Heart left ventricle (tissue), 13 donors: ENCODE measurements around the gene FAM171A1.

Source experiments
- POLR2A ChIP-seq, 2 donors: fragments of 450-650 bp; IDR thresholded peaks; one replicate each; pipeline ENCODE4 v1.6.1; 2017; ENCODE audit warnings: antibody characterized with exemption in 2 of 2, mild to moderate bottlenecking in 2 of 2, moderate library complexity in 2 of 2
- TF ChIP-seq, protein P1 (sequence below), 12 donors: fragments of 200-600 bp; sonication (generic) in 4 of 12; IDR thresholded peaks; one replicate each; pipeline versions ENCODE4 v1.5.0 to v1.8.0; 2018 to 2022; ENCODE audit warnings: antibody characterized with exemption in 12 of 12, mild to moderate bottlenecking in 5 of 12
- donor health status: ischemic (EF 13 %, LVEDD 7.1; RV severe dilation, severe dysfunction).
- donor health status: DM: no; HTN: yes; CAD: no.
- donor health status: DM: no; HTN: no; CAD: no.
- donor health status: ischemic (EF 25% LVEDD 6.9; RV normal size, moderate dysfunction).
- donor health status: ischemic (EF 25% LVEDD 5.7; RV mildly dilated, moderate dysfunction).
- donor health status: ischemic (EF 35%, LVEDD 5.7; RV mildly dilated, moderate dysfunction).
- donor health status: nonischemic (EF 11% LVEDD 7.7; RV severe dilation, severe dysfunction).
- donor health status: DM: yes; HTN: yes; CAD: no.
- donor health status: PGD.
- donor health status: ischemic (EF 29% LVEDD 5.4; RV normal size, mild dysfunction).
- donor health status: nonischemic (EF 23%, LVEDD 6.1; RV moderate dilation, normal function).

DNA sequence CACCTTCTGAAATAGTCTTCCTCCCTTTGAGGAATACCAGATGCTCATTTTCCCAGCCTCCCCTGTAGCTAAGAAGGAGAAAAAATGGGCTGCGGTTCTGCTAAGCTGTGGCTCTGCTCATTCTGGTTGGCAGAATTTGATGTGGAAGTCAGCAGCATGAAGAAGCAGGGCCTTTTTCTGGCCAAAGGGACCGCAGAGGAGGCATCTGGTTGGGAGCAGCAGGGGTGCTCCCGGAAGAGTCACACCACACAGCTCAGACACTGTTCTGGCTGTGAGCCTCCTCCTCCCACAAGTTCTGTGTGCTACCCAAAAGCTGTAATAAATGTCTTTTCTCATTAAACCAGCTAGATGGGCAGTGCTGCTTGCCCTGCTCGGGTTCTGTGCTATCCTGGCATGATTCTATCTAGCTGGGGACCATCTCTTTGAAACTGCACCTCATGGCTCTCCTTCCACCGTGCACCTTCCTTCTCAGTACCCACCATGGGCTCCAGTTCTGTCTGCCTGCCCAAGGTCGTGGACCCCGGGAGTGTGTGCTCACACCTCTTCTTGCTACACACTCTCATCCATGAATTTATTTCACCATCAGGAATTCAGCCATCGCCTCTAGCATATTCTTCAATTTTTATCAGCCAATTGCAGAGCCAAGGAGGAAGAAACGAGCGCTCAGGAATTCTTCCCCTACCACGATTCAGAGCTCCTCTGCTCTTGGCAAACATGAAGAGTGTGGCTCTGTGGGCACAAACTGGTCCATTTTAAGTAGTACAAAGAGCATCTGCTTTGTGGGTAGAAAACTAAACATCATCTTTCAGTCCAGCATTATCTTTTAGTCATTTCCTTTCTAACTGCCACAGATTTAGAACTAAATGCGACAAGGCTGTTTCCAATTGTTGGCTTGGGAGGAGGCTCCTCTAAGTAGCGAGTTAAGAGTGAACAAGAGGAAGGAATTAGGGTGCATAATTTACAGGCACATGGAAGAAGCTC, 76.9 kb downstream of the FAM171A1 start:
- TF ChIP-seq, protein P1, sequence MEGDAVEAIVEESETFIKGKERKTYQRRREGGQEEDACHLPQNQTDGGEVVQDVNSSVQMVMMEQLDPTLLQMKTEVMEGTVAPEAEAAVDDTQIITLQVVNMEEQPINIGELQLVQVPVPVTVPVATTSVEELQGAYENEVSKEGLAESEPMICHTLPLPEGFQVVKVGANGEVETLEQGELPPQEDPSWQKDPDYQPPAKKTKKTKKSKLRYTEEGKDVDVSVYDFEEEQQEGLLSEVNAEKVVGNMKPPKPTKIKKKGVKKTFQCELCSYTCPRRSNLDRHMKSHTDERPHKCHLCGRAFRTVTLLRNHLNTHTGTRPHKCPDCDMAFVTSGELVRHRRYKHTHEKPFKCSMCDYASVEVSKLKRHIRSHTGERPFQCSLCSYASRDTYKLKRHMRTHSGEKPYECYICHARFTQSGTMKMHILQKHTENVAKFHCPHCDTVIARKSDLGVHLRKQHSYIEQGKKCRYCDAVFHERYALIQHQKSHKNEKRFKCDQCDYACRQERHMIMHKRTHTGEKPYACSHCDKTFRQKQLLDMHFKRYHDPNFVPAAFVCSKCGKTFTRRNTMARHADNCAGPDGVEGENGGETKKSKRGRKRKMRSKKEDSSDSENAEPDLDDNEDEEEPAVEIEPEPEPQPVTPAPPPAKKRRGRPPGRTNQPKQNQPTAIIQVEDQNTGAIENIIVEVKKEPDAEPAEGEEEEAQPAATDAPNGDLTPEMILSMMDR (IDR thresholded peaks at IDR 0.05): no peak
- TF ChIP-seq POLR2A (IDR thresholded peaks at IDR 0.05): no peak
